Measurements from ENCODE around the gene PITX1.

- TF ChIP-seq EZH2 (IDR thresholded peaks at IDR 0.05), result no peak
- TF ChIP-seq FOXP2 (optimal IDR thresholded peaks at IDR 0.05; ENCODE audit: control extremely low read depth, extremely low read length, insufficient read depth), result no peak
- TF ChIP-seq POLR2AphosphoS5 (IDR thresholded peaks at IDR 0.05; ENCODE audit: borderline replicate concordance, low read depth, low read length), result no peak
Measured at GRCh38 chr5:135037519-135038204, 3.6 kb upstream of the PITX1 start.

Data from SK-N-MC (cell line).